HG02840 (cell line): Measurements from ENCODE around the gene ZBTB20.

Experiments
- ATAC-seq: cut with Tn5 transposase; IDR thresholded peaks from one replicate; pipeline ENCODE4 v1.9.1; 2021; ENCODE audit warnings: mild to moderate bottlenecking, moderate library complexity, moderate number of reproducible peaks; ENCODE audit not compliant: unreplicated experiment, low FRiP score

Gene ZBTB20

GRCh38 chr3:114375608-114376421 lies 771.3 kb downstream of the ZBTB20 start:
- ATAC-seq: no peak

GRCh38 chr3:114374433-114374990 lies 772.6 kb downstream of the ZBTB20 start:
- ATAC-seq: no peak

- ATAC-seq: no peak
These were observed 776.4 kb downstream of the ZBTB20 start for GRCh38 chr3:114370537-114371174.

GRCh38 chr3:114365909-114366308 lies 781.2 kb downstream of the ZBTB20 start:
- ATAC-seq: no peak

GRCh38 chr3:114364806-114365654 lies 782.1 kb downstream of the ZBTB20 start:
- ATAC-seq: no peak

GRCh38 chr3:114363554-114364202 lies 783.4 kb downstream of the ZBTB20 start:
- no peak for ATAC-seq

GRCh38 chr3:114362815-114363214 lies 784.3 kb downstream of the ZBTB20 start:
- no peak for ATAC-seq

- ATAC-seq: no peak
These were observed 785.7 kb downstream of the ZBTB20 start for GRCh38 chr3:114361391-114361790.

- no peak for ATAC-seq
These were observed 790.6 kb downstream of the ZBTB20 start for GRCh38 chr3:114356525-114356924.

- no peak for ATAC-seq
These were observed 791.0 kb downstream of the ZBTB20 start for GRCh38 chr3:114356066-114356465.

- no peak for ATAC-seq
These were observed 791.4 kb downstream of the ZBTB20 start for GRCh38 chr3:114355653-114356052.

GRCh38 chr3:114351822-114352145 lies 795.3 kb downstream of the ZBTB20 start:
- ATAC-seq: no peak

- ATAC-seq: no peak
These were observed 795.8 kb downstream of the ZBTB20 start for GRCh38 chr3:114351123-114351821.

- ATAC-seq: no peak
These were observed 796.4 kb downstream of the ZBTB20 start for GRCh38 chr3:114350690-114351089.

GRCh38 chr3:114350271-114350670 lies 796.8 kb downstream of the ZBTB20 start:
- no peak for ATAC-seq

- ATAC-seq: no peak
These were observed 802.6 kb downstream of the ZBTB20 start for GRCh38 chr3:114344492-114344891.

GRCh38 chr3:114338651-114339357 lies 808.3 kb downstream of the ZBTB20 start:
- ATAC-seq: no peak

- ATAC-seq: no peak
These were observed 810.2 kb downstream of the ZBTB20 start for GRCh38 chr3:114336857-114337256.

- no peak for ATAC-seq
These were observed 810.9 kb downstream of the ZBTB20 start for GRCh38 chr3:114336122-114336697.
